Peyer's patch (tissue), 4 donors: Measurements from ENCODE around the gene RRP8. TPM values are rescaled to one million over a fixed set of nuclear protein-coding genes. Genes with fewer than 3 reads are reported as not detected.

Source experiments
- DNase-seq, 3 donors: peaks; one replicate each; pipeline ENCODE4 v3.0.0-alpha.2; 2017 to 2019
- H3K27ac ChIP-seq, 4 donors: fragments of 200-600 bp; sonication (generic); one replicate each; pipeline ENCODE4 v1.5.1; 2016 to 2019
- H3K27me3 ChIP-seq, 2 donors: fragments of 200-600 bp; sonication (generic); one replicate each; pipeline ENCODE4 v1.5.1; 2019
- H3K36me3 ChIP-seq, 3 donors: fragments of 200-600 bp; sonication (generic); one replicate each; pipeline ENCODE4 v1.5.1; 2016 to 2019
- H3K4me1 ChIP-seq, 4 donors: fragments of 200-600 bp; sonication (generic); one replicate each; pipeline ENCODE4 v1.5.1; 2016 to 2019
- H3K4me3 ChIP-seq, 4 donors: fragments of 200-600 bp; sonication (generic); 1 replicate in 3 of 4; 2 replicates in 1 of 4; pipeline ENCODE4 v1.5.1; 2016 to 2019; ENCODE audit warnings: mild to moderate bottlenecking in 1 of 4
- H3K9me3 ChIP-seq, 4 donors: fragments of 200-600 bp; sonication (generic); one replicate each; pipeline ENCODE4 v1.5.1; 2016 to 2019; ENCODE audit warnings: mild to moderate bottlenecking in 1 of 4
- POLR2A ChIP-seq, 2 donors: fragments of 450-650 bp; IDR thresholded peaks; one replicate each; pipeline ENCODE4 v1.5.1; 2017; ENCODE audit warnings: antibody characterized with exemption in 2 of 2, mild to moderate bottlenecking in 2 of 2, moderate library complexity in 2 of 2
- total RNA-seq, 4 donors: library from RNA; depleted of rRNA; stranded (reverse); fragments of >200 nt; gene quantifications; one replicate each; pipeline ENCODE4 v1.1.0, GENCODE V29; 2016
- TF ChIP-seq, protein P1 (sequence below), 6 experiments: fragments of 450-650 bp in 4 of 6; fragments of 200-600 bp in 2 of 6; sonication (generic) in 1 of 6; IDR thresholded peaks; one replicate each; pipeline ENCODE4 v1.5.1; 2017 to 2019; ENCODE audit warnings: antibody characterized with exemption in 6 of 6, mild to moderate bottlenecking in 3 of 6, moderate library complexity in 1 of 6

Gene RRP8
- total RNA-seq, 4 donors from 2014 or later, result 11.4 to 28.9 (median 17.5) TPM

DNA sequence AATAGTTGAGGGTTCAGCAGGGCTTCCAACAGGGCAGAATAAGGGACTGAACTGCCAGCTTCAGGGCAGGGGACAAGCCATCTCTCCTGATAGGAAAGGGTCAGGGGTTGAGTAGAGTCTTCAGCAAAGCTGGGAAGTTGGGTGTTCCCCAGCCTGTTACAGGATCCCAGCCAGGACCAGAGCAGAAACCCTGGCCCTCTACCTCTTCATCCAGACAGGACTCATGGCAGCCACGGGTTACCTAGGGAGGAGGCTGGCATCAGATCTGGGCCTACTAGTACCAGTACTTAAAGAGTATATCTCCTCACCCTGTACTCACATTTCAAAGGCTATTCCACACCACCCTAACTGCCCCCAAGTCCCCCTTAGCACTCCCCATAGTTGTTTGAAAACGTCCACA, 11.0 kb upstream of the RRP8 start:
- Histone ChIP-seq H3K27ac (no peak overlapping the region), H3K4me1 (peaks cover 0 to 46% (median 6%) of the 10 kb centered on the region in 4 donors), H3K36me3 (peaks cover 0 to 37% (median 3%) of the 10 kb centered on the region in 3 donors), H3K27me3 (no peaks in the 10 kb centered on the region), H3K4me3 (no peak overlapping the region), H3K9me3 (no peaks in the 10 kb centered on the region)
- peak in 1 of 3 donors; percentile 35 for DNase-seq
- TF ChIP-seq, protein P1, sequence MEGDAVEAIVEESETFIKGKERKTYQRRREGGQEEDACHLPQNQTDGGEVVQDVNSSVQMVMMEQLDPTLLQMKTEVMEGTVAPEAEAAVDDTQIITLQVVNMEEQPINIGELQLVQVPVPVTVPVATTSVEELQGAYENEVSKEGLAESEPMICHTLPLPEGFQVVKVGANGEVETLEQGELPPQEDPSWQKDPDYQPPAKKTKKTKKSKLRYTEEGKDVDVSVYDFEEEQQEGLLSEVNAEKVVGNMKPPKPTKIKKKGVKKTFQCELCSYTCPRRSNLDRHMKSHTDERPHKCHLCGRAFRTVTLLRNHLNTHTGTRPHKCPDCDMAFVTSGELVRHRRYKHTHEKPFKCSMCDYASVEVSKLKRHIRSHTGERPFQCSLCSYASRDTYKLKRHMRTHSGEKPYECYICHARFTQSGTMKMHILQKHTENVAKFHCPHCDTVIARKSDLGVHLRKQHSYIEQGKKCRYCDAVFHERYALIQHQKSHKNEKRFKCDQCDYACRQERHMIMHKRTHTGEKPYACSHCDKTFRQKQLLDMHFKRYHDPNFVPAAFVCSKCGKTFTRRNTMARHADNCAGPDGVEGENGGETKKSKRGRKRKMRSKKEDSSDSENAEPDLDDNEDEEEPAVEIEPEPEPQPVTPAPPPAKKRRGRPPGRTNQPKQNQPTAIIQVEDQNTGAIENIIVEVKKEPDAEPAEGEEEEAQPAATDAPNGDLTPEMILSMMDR (IDR thresholded peaks at IDR 0.05), result no peak
- TF ChIP-seq POLR2A (IDR thresholded peaks at IDR 0.05), result no peak

DNA sequence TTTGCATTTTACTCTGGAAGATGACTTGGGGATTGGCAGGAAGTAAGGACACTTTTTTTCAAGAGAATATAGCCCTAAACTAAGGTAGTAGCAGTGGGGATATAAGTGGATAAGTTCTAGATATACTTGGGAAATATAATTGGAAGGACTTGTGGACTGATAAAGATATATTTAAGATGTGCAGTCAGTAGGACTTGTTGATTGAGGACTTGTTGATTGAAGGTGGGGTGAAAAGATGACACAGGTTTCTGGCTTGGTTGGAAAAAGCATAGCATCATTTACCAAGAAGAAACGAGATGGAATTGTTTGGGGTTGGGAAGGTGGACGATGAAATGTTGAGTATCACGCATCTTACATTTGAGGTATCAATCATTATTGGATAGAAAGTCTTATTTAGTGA, 10.1 kb upstream of the RRP8 start:
- Histone ChIP-seq H3K4me3 (peak overlapping the region in 1 of 4 donors; percentile 71), H3K36me3 (peaks cover 0 to 47% (median 3%) of the 10 kb centered on the region in 3 donors), H3K4me1 (peaks cover 0 to 47% (median 6%) of the 10 kb centered on the region in 4 donors), H3K27ac (peak overlapping the region; percentile 93 to 99 (median 94)), H3K9me3 (no peaks in the 10 kb centered on the region), H3K27me3 (no peaks in the 10 kb centered on the region)
- TF ChIP-seq, protein P1 (IDR thresholded peaks at IDR 0.05), result no peak
- TF ChIP-seq POLR2A (IDR thresholded peaks at IDR 0.05), result no peak
- no peak for DNase-seq

DNA sequence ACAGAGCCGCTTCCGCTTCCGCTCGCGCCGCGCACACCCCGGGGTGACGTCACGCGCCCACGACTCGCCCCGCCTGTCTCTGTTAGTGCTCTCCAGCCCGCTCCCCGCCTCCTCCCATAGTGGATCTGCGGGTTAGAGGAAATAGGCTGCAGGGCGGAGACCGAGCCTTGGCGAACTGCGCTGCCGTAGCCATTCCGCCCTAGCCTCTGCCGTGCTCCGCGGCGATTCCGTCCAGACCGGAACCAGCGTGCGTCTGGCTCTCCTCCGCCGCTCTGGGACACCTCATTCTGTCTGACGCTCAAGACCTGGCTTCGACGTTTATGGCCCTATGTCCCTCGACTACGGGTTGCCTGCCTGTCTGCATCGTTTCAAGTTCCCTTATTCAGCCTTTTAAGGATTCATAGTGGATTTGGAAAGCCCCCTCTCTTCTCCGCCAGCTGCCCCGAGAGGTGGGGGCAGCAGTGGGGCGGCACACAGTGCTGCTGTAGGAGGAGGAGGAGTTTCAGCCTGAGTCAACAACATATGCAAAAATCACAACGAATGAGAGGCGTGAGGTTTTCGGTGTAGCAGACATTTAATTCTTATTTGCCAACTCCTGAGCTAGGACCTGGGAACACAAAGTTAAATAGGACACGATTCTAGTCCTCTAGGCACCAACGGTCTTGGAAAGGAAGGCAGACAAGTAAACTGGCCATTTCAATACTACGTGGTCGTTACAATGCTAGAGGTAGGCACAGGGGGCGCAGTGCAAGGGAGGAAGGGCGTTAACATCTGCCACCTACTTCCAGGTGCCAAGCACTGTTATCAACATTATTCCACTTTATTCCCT, 9.0 kb upstream of the RRP8 start, which contains the start of gene TAF10:
Gene TAF10, minus strand, starts transcription at position 4 of the 829 bp plus-strand sequence. CDS start 27 bp downstream, outside the sequence.
- Histone ChIP-seq H3K9me3 (no peaks in the 10 kb centered on the region), H3K27me3 (no peaks in the 10 kb centered on the region), H3K4me1 (peaks cover 0 to 47% (median 4%) of the 10 kb centered on the region in 4 donors), H3K27ac (peak within 1 kb of the TSS; percentile 93 to 99 (median 94)), H3K4me3 (peak within 1 kb of the TSS; percentile 71 to 99 (median 86)), H3K36me3 (peaks cover 0 to 57% (median 3%) of the 10 kb centered on the region in 3 donors)
- peak; percentile 98 to 99 (median 98) for DNase-seq
- peak; percentile 93 to 99 for TF ChIP-seq POLR2A (IDR thresholded peaks at IDR 0.05)
- TF ChIP-seq, protein P1 (IDR thresholded peaks at IDR 0.05), result peak; percentile 28 to 73 (median 48)

DNA sequence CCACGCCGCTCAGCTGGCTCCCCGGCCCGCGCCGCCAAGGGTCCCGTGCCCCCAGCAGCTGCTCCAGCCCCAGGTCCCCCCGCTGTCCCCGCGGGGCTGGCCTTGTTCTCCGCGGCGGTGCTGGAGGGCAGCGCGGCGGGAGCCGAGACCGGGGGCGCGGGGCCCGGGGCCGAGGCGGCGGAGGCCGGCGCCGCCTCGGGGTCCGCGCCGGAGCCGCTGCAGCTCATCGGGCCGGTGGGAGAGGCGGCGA, 8.5 kb upstream of the RRP8 start:
- no peak for TF ChIP-seq POLR2A (IDR thresholded peaks at IDR 0.05)
- TF ChIP-seq, protein P1 (IDR thresholded peaks at IDR 0.05), result no peak
- peaks cover 0 to 57% (median 3%) of the 10 kb centered on the region in 3 donors for H3K36me3 ChIP-seq

DNA sequence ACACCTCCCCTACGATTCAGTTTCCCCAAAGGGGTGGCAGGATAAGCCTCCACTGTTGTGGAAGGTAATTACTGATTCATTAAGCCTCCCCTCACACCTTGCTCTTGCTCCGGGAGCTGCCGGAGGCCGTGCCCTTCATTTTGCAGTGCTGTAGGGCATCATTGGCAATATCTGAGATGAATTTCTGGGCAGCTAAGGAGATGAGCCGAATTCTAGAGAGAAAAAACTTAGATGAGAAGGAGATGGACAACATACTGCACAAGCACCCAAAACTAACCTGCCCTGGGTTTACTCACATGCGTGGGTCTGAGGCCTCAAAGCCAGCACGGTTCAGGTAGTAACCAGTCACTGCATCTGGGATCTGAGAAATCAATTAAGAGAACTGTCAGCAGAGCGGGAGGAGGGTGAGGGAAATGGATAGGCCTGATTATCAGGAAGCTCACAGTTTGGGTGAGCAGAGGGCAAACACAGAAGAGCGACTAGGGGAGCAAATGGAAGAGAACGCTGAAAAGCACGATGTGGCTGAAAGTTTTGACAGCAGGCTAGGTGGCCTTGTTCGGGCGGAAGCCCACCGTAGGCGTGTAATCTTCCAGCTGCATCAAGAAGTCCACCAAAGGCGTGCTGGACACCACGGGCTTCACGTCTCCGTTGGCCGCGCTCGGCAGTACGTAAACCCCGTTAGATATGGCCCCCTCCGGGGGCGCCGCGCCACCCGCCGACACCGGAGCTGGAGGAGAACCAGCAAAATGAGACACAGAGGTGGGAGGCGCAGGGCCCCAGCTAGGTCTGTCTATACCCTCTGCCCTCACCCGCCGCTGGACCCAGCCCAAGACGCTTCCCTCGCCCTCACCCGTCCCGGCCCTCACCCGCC, 7.9 kb upstream of the RRP8 start:
- H3K4me3 ChIP-seq, result peak overlapping the region; percentile 71 to 99 (median 86)
- H3K36me3 ChIP-seq, result peaks cover 0 to 54% (median 3%) of the 10 kb centered on the region in 3 donors
- H3K27me3 ChIP-seq, result no peaks in the 10 kb centered on the region
- DNase-seq, result peak in 2 of 3 donors; percentile 28 to 63
- no peaks in the 10 kb centered on the region for H3K9me3 ChIP-seq
- no peak for TF ChIP-seq POLR2A (IDR thresholded peaks at IDR 0.05)
- TF ChIP-seq, protein P1 (IDR thresholded peaks at IDR 0.05), result no peak
- peaks cover 0 to 52% (median 13%) of the 10 kb centered on the region in 4 donors for H3K4me1 ChIP-seq
- peak overlapping the region; percentile 93 to 99 (median 94) for H3K27ac ChIP-seq

More for the DNA sequence above, 8.5 kb upstream of the RRP8 start:
- no peak for DNase-seq
- no peaks in the 10 kb centered on the region for H3K27me3 ChIP-seq
- no peaks in the 10 kb centered on the region for H3K9me3 ChIP-seq
- peak overlapping the region; percentile 71 to 99 (median 86) for H3K4me3 ChIP-seq
- H3K27ac ChIP-seq, result peak overlapping the region; percentile 93 to 99 (median 94)
- H3K4me1 ChIP-seq, result peaks cover 0 to 47% (median 7%) of the 10 kb centered on the region in 4 donors
